HG03457 (cell line): Measurements from ENCODE around the gene UBE2E1.
"Not testable (repeated sequence)": the region's sequence is repeated elsewhere in the genome, so short reads cannot be mapped to it uniquely, and the experiment has no call there.

Experiments
- ATAC-seq: cut with Tn5 transposase; IDR thresholded peaks from one replicate; pipeline ENCODE4 v1.9.1; 2021; ENCODE audit warnings: moderate number of reproducible peaks; ENCODE audit not compliant: unreplicated experiment

UBE2E1 gene

DNA sequence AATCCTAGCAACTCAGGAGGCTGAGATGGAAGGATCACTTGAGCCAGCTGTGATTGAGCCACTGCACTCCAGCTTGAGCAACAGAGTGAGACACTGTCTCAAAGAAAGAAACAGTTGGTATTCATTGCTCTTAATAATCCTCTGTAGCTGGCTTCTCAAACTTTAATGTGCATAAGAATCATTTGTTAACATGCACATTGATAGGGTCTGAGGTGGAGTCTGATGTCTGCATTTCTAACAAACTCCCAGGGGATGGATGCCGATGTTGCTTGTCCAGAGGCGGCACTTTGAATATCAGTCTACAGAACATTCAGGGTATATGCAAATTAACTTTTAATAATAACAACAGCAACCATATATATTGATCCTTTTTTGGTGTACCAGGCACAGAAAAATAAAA lies 71.2 kb downstream of the UBE2E1 start:
- ATAC-seq, result no peak

DNA sequence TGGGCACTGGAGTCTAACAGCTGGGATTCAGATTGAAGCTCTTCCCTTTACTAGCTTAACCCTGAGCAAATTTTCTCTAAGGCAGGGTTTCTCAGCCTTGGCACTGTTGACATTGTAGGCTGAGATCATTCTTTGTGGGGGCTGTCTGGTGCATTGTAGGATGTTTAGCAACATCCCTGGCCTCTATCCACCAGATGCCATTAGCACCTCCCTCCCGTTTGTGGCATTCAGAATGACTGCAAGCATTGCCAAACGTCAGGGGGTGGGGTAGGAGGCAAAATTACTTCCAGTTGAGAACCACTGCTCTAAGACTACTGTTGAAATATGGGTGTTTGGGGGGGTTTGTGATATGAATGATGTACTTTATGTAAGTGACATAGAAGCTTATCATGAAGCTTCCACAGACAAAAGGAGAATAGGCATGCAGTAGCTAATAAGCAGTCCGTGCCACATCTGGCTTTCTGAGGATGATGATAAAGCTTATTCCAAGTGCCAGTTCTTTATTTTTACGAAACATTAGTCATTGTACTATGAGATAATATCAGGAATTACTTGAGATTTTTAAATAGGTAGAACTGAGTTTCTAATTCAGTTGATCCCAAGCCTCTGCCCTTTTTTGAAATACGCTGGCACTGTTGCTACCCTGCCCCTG lies 71.7 kb downstream of the UBE2E1 start:
- ATAC-seq, result no peak

DNA sequence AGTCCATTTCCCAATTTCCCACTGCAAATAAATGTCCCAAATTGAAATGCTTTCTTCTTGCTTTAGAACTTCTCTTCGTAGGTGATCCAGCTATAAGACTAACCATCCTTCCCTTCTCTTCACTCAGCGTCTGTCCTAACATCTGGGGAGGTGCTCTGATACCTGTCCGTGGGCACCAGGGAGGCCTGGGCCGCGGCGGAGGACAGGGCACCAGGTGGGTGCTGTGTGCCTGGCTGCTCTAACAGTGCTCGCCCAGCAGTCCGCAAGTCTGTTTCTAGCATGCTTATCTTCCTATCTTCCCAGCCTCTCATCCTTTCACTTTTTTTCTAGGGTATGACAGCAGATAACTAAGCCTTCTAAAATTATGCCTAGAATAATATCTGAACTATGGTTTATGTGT lies 73.7 kb downstream of the UBE2E1 start:
- no peak for ATAC-seq

DNA sequence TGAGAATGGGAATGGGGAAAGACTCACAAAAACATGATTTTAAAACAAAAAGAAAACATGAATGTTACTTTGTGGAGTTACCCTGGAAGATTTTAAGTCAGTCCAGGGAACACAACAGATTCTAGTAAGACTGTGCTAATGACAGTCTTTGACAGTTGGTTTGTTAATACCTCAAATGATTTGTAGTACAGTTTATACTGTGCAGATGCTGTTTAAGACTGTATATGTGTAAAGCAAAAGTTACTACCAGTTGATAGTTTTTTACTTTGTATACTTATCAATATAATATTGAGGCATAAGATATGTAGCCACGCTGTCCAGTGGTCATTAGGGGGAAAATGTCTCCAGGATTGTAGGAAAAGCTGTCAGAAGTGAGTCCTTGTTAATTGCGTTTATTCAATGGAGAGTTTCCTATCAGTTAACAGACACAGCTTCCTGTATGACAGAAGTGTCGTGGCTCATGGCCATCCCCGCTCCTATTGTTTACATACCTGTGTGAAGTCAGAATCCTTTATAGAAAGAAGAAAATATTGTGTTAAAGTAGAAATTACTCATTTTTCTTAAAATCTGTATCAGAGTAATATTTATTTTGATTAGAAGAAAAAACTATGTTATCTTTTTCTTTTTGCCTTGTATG lies 75.1 kb downstream of the UBE2E1 start:
- ATAC-seq, result no peak

DNA sequence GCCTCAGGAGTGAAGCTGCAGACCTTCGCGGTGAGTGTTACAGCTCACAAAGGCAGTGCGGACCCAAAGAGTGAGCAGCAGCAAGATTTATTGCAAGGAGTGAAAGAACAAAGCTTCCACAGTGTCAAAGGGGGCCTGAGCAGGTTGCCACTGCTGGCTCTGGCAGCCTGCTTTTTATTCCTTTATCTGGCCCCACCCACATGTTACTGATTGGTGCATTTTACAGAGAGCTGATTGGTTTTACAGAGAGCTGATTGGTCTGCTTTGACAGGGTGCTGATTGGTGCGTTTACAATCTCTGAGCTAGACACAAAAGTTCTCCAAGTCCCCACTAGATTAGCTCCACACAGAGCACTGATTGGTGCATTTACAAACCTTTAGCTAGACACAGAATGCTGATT lies 76.2 kb downstream of the UBE2E1 start:
- ATAC-seq, result not testable (repeated sequence)

DNA sequence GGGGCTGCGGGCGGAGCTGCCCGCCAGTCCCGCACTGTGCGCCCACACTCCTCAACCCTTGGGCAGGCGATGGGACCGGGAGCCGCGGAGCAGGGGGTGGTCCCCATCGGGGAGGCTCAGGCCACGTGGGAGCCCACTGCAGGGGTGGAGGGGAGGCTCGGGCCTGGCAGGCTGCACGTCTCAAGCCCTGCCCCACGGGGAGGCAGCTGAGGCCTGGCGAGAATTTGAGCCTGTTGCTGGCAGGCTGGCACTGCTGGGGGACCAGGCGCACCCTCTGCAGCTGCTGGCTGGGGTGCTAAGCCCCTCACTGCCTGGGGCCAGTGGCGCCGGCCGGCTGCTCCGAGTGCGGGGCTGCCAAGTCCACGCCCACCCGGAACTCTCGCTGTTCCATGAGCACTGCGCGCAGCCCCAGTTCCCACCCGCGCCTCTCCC lies 76.7 kb downstream of the UBE2E1 start:
- no peak for ATAC-seq

DNA sequence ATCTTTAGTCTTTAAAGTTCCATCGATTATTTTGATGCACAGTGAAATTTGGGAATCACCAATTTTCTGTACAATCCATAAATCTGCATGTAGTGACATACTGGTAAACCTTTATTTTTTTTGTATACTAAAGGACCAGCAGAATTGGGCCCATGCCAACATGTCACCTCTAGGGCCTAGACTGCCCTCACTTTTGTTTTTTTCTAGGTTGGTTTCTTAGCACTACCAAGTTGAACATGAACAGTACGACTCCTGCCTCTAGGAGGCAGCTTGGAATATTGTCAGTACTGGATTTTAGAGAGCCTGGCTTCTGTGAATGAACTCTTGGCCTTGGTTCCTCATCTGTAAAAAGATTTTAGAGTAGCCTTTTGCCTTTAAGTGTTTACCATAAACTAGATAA lies 78.7 kb downstream of the UBE2E1 start:
- no peak for ATAC-seq

DNA sequence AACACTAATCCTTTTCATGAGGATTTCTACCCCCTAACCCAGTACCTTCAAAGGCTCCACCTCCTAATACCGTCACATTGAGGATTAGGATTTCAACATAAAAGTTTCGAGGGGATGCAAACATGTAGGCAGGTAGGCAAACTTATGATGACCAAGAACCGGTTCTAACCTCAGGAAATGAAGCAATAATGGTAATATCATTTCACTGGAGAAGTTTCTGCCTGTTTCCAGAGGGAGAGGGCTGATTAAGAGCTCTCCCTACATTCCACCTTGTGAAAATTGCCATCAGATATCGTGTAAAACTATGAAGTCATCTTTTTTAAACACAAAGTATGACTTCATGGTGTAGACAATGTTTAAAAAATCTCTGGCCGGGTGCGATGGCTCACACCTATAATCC lies 79.5 kb downstream of the UBE2E1 start:
- no peak for ATAC-seq

DNA sequence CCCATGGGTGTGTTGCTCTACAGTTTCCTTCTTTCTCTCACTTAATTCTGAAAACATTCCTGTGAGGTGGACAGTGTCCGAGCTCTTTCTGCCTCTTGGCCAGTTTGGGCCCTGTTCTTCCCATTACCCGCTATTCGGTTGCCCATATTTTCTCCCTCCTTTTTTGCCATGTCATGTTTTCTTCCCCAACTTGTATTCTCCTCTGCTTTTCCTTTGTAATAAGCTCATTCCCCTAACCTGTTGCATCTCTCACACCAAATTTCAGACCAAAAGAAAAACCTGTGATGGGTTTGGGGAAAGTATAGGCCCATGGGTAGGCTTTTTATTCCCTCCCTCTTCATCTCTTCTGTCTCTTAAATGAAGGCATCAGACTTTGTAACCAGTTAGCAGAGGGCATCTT lies 80.6 kb downstream of the UBE2E1 start:
- ATAC-seq, result no peak

DNA sequence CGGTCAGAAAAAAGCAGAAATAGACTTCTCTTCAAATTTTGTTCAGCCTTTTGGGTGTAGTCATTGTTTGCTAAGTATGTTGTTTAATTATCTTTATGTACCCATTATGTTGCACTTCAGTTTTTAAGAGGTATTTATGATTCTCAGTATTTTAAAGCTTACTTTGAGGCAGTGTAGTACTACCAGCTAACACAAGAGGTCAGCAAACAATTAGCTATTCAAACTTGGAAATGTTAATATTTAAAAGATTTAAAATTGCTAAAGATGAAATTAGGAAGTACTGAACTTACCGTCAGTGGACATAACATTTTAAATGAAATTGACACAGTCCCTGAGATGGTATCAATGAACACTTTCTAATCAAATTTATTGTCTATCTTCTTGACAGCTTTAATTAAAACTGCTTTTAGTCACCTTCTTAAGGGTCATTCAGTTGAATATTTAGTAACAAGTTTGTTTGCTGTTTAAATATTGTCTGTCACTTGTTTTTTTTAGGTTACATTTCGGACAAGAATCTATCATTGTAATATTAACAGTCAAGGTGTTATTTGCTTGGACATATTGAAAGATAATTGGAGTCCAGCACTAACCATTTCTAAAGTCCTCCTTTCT lies 83.0 kb downstream of the UBE2E1 start:
- no peak for ATAC-seq

DNA sequence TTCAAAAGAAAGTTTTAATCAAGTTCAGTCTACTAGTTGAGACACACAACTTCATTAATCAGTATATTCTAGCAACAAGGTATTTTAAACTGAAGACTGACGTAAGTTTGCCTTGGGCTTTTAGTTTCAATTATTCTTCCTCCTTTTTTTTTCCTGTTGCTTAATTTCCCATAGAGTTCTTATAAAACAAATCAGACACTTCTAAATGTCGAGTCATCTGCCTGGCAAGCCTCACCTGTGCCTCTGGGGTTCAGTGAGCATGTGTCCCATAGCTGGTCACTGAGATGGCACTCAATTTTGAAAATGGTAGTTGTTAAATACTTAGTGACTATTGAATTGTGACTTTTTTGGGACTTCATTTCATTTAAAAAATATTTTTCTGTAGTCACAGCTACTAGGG lies 83.6 kb downstream of the UBE2E1 start:
- ATAC-seq, result no peak

DNA sequence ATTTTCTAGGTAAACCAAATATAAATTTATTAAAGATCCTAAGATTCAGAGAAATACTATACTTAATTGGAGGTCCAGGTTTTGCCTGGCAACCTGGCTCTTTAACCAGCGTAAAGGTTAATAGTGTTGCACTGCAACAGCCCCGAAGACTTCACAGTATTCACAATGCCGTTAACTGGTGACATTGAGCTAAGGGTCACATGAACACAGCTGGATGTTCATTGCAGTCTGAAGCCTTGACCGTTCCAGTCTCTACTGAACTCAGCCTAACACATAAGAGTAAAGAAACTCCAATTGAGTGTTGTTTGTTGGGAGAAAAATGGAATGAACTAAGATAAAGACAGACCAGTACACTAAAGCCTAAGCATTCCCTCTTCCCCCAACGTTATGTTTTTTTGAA lies 84.2 kb downstream of the UBE2E1 start:
- ATAC-seq, result no peak

DNA sequence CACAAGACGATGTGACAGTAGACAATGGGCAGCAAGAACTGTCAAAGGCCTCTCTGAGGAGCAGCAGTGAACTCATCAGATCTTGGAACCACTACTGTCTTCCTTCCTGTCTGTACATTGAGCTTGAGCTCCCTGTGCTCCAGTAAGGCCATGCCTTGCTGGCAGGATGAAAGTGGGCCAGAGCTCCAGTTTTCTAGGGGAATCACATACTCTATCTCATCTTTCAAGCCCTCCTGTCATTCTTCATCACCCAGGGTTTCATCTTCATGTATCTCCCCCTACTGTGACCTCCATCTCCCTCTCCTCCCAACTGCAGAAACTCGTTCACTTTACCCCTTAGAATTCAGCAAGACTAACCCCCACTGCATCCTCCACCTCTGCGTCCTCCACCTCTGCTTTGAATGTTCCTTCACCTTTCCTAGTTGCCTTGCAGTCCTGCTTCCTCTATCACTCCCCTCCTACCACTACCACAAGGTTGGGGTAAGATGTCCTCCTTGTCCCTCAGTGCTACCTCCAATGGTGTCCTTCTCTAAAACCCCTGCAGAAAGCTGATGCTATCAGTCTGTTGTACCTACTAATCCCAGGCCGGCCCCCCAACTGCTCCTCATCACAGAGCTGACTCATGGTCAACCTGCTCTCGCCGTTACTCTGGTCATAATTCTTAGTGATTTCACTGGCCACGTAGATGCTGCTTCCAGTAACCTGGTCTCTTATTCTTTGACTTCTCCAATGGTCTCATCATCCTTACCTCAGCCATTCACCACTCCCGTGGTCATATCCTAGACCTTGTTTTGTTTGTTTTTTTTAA lies 88.7 kb downstream of the UBE2E1 start:
- ATAC-seq, result no peak

DNA sequence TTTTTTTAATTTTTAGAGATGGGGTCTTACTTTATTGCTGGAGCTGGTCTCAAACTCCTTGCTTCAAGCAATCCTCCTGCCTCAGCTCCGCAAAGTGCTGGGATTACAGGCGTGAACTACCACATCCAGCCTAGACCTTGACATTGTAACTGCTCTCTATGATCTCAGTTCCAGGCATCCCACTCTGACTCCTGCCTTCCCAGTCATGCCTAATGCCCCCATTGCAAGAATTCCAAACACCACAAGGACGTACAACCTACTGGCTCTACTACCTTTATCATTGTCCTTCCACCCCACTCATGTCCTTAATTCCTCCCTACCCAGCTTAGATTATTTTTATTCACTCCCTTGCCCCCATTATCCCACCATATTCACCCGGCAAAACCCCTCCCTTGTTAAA lies 89.4 kb downstream of the UBE2E1 start:
- no peak for ATAC-seq

DNA sequence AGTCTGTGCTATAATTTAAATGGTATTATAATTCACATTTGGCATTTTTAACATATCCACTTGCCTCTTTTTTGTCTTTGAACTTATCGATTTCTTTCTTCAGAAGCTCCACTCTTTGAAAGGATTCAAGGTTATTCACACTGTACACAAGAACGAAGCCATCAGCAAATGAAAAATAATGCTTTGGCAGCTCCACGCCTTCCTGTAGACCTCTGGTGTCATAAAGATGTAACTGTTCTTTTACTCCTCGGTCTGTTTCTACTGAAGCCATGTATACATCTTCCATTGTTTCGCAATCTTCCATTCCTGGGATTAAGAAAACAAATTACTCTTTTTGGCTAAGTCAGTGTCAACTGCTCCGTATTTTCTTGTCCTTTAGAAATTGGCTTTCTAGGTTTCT lies 95.0 kb downstream of the UBE2E1 start:
- ATAC-seq, result no peak

DNA sequence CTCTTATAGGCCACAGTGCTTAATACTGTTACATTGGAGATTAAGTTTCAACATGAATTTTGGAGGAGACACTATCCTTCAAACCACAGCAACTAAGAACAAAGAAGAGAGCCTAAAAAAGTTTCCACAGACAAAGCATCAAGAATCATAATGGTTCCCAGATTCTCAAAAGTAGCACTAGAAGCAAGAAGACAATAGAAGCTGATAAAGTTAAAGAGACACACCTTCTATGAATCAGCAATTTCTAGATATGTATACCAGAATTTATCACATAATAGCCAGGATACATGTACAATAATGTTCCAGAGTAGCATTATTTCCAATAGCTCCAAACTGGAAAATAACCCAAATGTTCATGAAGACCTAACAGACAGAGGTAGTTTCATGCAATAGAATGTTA lies 98.8 kb downstream of the UBE2E1 start:
- no peak for ATAC-seq

DNA sequence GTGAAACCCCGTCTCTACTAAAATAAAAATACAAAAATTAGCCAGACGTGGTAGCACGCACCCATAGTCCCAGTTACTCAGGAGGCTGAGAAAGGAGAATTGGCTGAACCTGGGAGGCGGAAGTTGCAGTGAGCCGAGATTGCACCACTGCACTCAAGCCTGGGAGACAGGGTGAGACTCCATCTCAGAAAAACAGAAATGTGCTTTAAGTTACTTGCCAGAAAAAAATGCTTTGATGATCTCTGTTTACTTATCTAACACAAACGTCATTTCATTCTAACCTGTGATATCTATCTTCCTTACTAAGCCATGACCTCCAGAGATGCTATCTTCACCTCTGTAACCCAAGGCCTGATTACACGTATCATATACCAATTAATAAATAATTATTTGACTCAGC lies 103.6 kb downstream of the UBE2E1 start:
- ATAC-seq, result no peak

DNA sequence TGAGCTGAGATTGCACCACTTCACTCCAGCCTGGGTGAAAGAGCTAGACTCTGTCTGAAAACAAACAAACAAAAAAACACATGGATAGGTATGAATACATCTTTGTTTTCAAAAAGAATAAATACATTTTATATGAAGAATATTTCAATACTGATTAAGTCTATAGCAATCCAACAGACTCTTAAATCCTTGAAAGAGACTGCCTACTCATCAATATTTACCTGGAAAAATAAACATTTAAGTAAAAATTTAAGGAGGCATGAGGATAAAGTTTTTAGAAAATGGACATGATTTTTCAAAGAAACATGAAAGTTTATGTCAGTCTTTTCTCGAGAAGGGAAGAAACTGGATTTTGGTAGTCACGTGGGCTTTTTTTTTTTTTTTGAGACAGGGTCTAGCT lies 105.6 kb downstream of the UBE2E1 start:
- ATAC-seq, result no peak

DNA sequence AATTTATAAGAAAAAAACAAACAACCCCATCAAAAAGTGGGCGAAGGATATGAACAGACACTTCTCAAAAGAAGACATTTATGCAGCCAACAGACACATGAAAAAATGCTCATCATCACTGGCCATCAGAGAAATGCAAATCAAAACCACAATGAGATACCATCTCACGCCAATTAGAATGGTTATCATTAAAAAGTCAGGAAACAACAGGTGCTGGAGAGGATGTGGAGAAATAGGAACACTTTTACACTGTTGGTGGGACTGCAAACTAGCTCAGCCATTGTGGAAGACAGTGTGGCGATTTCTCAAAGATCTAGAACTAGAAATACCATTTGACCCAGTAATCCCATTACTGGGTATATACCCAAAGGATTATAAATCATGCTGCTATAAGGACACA lies 106.6 kb downstream of the UBE2E1 start:
- not testable (repeated sequence) for ATAC-seq

DNA sequence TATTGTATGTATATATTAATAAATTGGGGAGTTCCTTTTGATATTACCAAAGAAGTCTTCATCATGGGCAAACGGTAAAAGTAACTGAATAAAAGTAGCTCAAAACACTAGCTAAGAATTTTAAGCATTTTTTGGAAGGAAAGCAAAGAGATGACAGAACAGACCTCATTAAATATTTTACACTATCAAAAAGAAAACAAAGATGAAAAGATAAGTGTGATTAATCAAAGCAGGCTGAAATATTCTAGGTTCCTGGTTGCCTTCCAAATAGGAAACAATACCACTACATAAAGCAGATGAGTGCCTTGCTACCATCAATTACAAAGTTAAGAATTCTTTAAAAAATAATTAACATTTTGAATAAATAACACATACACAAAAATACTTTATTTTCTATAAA lies 107.4 kb downstream of the UBE2E1 start:
- no peak for ATAC-seq

DNA sequence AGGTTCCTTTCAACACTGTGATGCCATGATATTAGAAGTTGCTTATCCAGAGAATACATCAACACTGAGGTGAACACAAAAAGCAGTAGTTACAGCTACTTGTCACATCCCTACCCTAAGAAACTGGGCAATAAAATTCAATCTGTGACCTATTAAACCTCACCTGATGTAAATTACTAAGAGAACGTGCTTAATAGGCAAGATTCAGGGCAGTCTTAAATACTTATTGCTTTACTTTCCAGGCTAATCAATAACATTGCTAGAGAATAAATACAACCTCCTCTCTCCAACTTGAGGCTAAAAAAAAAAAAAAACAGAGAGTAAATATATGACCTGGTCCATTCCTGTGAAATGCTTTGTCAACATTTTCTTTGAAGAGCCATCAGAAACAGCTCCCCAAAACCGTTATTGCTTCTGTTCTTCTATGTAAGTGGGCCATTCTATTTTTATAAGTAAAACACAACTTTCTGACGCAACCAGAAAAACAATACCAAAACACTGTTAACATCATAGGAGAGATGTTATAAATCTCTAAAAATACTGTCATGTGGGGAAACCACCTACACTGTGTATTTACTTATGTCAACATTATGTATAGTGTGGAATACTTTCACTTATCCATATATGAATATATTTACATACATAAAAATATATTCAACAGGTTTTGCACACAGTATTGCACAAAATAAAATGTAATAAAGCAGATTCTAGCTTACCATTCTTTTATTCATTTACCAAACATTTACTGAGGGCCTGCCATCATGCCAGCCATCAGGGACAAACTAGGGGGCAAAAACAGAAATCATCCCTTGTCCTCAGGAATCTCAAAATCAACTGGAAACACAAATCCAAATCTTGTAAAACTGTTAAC lies 108.4 kb downstream of the UBE2E1 start:
- ATAC-seq, result no peak
